IMR-90 (cell line): Measurements from ENCODE around the gene ATRN. TPM values are rescaled to one million over a fixed set of nuclear protein-coding genes. Genes with fewer than 3 reads are reported as not detected.

Experiments used
- ATAC-seq: fragments of 200-7000 bp; cut with Tn5 transposase; 2 replicates; pipeline ENCODE4 v1.9.1; 2020; ENCODE audit warnings: low read depth, mild to moderate bottlenecking, moderate library complexity
- BruUV-seq: library from RNA; stranded (reverse); fragments of 400-500 nt; replicated peaks from 2 replicates; lab custom pipeline; 2021; lab: Mats Ljungman, UMichigan
- CTCF ChIA-PET: fragments of 300-600 bp; formaldehyde crosslinking; extraction: SDS; loops from one replicate; lab custom pipeline; 2021; ENCODE audit warnings: antibody characterized with exemption; lab: Yijun Ruan, JAX
- POLR2A ChIA-PET: fragments of 300-600 bp; sonication (Branson Sonifier 250); formaldehyde crosslinking; loops from one replicate; lab custom pipeline; 2022; ENCODE audit warnings: antibody characterized with exemption; ENCODE audit not compliant: unreplicated experiment; lab: Charles Lee
- DNase-seq: peaks from one replicate; pipeline ENCODE4 v3.0.0; 2013
- H2AFZ ChIP-seq: replicated peaks from 2 replicates; pipeline ENCODE3; 2013; ENCODE audit warnings: low read length, mild to moderate bottlenecking; ENCODE audit not compliant: poor library complexity
- H2AK5ac ChIP-seq: 2 replicates; pipeline ENCODE4 v1.6.1; 2013; ENCODE audit warnings: low read depth, low read length, inconsistent platforms
- H2AK9ac ChIP-seq: replicated peaks from 2 replicates; pipeline ENCODE3; 2013; ENCODE audit warnings: mild to moderate bottlenecking, low read depth, low read length, moderate library complexity; ENCODE audit not compliant: poor library complexity
- H2BK120ac ChIP-seq: 2 replicates; pipeline ENCODE4 v1.6.1; 2013; ENCODE audit warnings: low read depth, low read length, inconsistent platforms
- H2BK15ac ChIP-seq: 3 replicates; pipeline ENCODE4 v1.6.1; 2013; ENCODE audit warnings: low read depth, low read length, inconsistent platforms
- H2BK20ac ChIP-seq: 2 replicates; pipeline ENCODE4 v1.6.1; 2013; ENCODE audit warnings: low read depth, mild to moderate bottlenecking, inconsistent platforms, low read length, moderate library complexity
- H2BK5ac ChIP-seq: 2 replicates; pipeline ENCODE4 v1.6.1; 2013; ENCODE audit warnings: mild to moderate bottlenecking, low read depth, low read length, inconsistent platforms; ENCODE audit not compliant: poor library complexity, severe bottlenecking
- H3K14ac ChIP-seq: replicated peaks from 2 replicates; pipeline ENCODE4 v1.6.1; 2013; ENCODE audit warnings: low read depth, low read length, inconsistent platforms
- H3K18ac ChIP-seq: 2 replicates; pipeline ENCODE4 v1.6.1; 2013; ENCODE audit warnings: low read depth, low read length, control low read depth
- H3K23ac ChIP-seq: 2 replicates; pipeline ENCODE4 v1.6.1; 2013; ENCODE audit warnings: low read depth, low read length, inconsistent platforms
- H3K27ac ChIP-seq: 2 replicates; pipeline ENCODE4 v1.5.1; 2013; ENCODE audit warnings: mild to moderate bottlenecking, control low read depth, low read length; ENCODE audit not compliant: insufficient read depth
- H3K27me3 ChIP-seq: 2 replicates; pipeline ENCODE4 v1.6.1; 2013; ENCODE audit warnings: low read length; ENCODE audit not compliant: control insufficient read depth, insufficient read depth
- H3K36me3 ChIP-seq: 2 replicates; pipeline ENCODE4 v1.6.1; 2013; ENCODE audit warnings: low read length, mixed read lengths; ENCODE audit not compliant: control insufficient read depth, insufficient read depth
- H3K4ac ChIP-seq: 2 replicates; pipeline ENCODE4 v1.6.1; 2013; ENCODE audit warnings: low read depth, low read length, inconsistent platforms
- H3K4me1 ChIP-seq: 2 replicates; pipeline ENCODE4 v1.6.1; 2013; ENCODE audit warnings: low read length, mixed read lengths; ENCODE audit not compliant: control insufficient read depth, insufficient read depth
- H3K4me2 ChIP-seq: 2 replicates; pipeline ENCODE4 v1.6.1; 2013; ENCODE audit warnings: low read depth, mild to moderate bottlenecking, control low read depth, low read length, moderate library complexity
- H3K4me3 ChIP-seq: 2 replicates; pipeline ENCODE4 v1.5.1; 2013; ENCODE audit warnings: low read depth, mild to moderate bottlenecking, control low read depth, low read length, moderate library complexity; ENCODE audit not compliant: insufficient read depth
- H3K56ac ChIP-seq: 2 replicates; pipeline ENCODE4 v1.6.1; 2013; ENCODE audit warnings: low read length, inconsistent platforms; ENCODE audit not compliant: insufficient read depth; ENCODE audit errors: extremely low read depth
- H3K79me1 ChIP-seq, 2 experiments: 2 replicates each; pipeline ENCODE4 v1.6.1; 2013; ENCODE audit warnings: low read length in 2 of 2, inconsistent platforms in 1 of 2, low read depth in 1 of 2
- H3K9ac ChIP-seq: 2 replicates; pipeline ENCODE4 v1.6.1; 2013; ENCODE audit warnings: low read depth, low read length, control low read depth
- H3K9me1 ChIP-seq: 2 replicates; pipeline ENCODE4 v1.6.1; 2013; ENCODE audit warnings: low read length, inconsistent platforms; ENCODE audit not compliant: insufficient read depth
- H3K9me3 ChIP-seq: 2 replicates; pipeline ENCODE4 v1.6.1; 2013; ENCODE audit warnings: low read length; ENCODE audit not compliant: control insufficient read depth, insufficient read depth
- H4K20me1 ChIP-seq: 2 replicates; pipeline ENCODE4 v1.6.1; 2013; ENCODE audit warnings: low read length, inconsistent platforms; ENCODE audit not compliant: insufficient read depth
- H4K5ac ChIP-seq: 2 replicates; pipeline ENCODE4 v1.6.1; 2013; ENCODE audit warnings: mild to moderate bottlenecking, low read depth, low read length, control low read depth
- H4K8ac ChIP-seq, 2 experiments: 2 replicates each; pipeline ENCODE4 v1.6.1; 2013; ENCODE audit warnings: low read depth in 2 of 2, low read length in 2 of 2, control low read depth in 1 of 2, inconsistent platforms in 1 of 2
- H4K91ac ChIP-seq: 2 replicates; pipeline ENCODE4 v1.6.1; 2013; ENCODE audit warnings: low read depth, low read length, inconsistent platforms; ENCODE audit not compliant: insufficient read depth
- BHLHE40 ChIP-seq: fragments of 150-350 bp; IDR thresholded peaks from 2 replicates; pipeline ENCODE4 v1.6.1; 2016; ENCODE audit warnings: mild to moderate bottlenecking, low read depth, low read length
- CEBPB ChIP-seq: IDR thresholded peaks from 2 replicates; pipeline ENCODE4 v1.6.1; 2012; ENCODE audit warnings: low read depth, low read length, improper control_type of control experiment
- CHD1 ChIP-seq: IDR thresholded peaks from 2 replicates; pipeline ENCODE4 v1.6.1; 2012; ENCODE audit warnings: low read depth, low read length, improper control_type of control experiment
- FOS ChIP-seq: fragments of 150-350 bp; IDR thresholded peaks from 2 replicates; pipeline ENCODE4 v1.6.1; 2016; ENCODE audit warnings: low read depth, low read length
- MAFK ChIP-seq: IDR thresholded peaks from 2 replicates; pipeline ENCODE4 v1.6.1; 2012; ENCODE audit warnings: low read depth, low read length, improper control_type of control experiment
- MAZ ChIP-seq: IDR thresholded peaks from 2 replicates; pipeline ENCODE4 v1.6.1; 2012; ENCODE audit warnings: low read depth, mild to moderate bottlenecking, low read length, improper control_type of control experiment, moderate library complexity, borderline replicate concordance
- MXI1 ChIP-seq: IDR thresholded peaks from 2 replicates; pipeline ENCODE4 v1.6.1; 2012; ENCODE audit warnings: low read depth, mild to moderate bottlenecking, low read length, moderate library complexity, borderline replicate concordance
- NFE2L2 ChIP-seq: fragments of 150-350 bp; IDR thresholded peaks from 2 replicates; pipeline ENCODE4 v1.6.1; 2016; ENCODE audit warnings: low read depth, mild to moderate bottlenecking, low read length
- POLR2A ChIP-seq: IDR thresholded peaks from 2 replicates; pipeline ENCODE4 v1.6.1; 2012; ENCODE audit warnings: mild to moderate bottlenecking, low read depth, low read length
- RAD21 ChIP-seq: IDR thresholded peaks from 2 replicates; pipeline ENCODE4 v1.6.1; 2012; ENCODE audit warnings: low read length, improper control_type of control experiment
- RCOR1 ChIP-seq: IDR thresholded peaks from 2 replicates; pipeline ENCODE4 v1.6.1; 2012; ENCODE audit warnings: mild to moderate bottlenecking, low read length, improper control_type of control experiment; ENCODE audit not compliant: insufficient replicate concordance
- RFX5 ChIP-seq: IDR thresholded peaks from 2 replicates; pipeline ENCODE4 v1.8.0; 2012; ENCODE audit warnings: low read depth, mild to moderate bottlenecking, low read length, moderate library complexity
- SMC3 ChIP-seq: fragments of 150-350 bp; IDR thresholded peaks from 2 replicates; pipeline ENCODE4 v1.6.1; 2016; ENCODE audit warnings: low read depth, mild to moderate bottlenecking, antibody characterized with exemption, low read length, moderate library complexity
- WGBS, 2 experiments: methylation state at CpG; one replicate each; pipeline versions ENCODE4 v1.1.5 to v1.1.7; 2013; ENCODE audit warnings: missing lambda C conversion rate in 2 of 2; ENCODE audit not compliant: insufficient read length in 1 of 2; ENCODE audit errors: extremely low coverage in 2 of 2; 5-methylcytosine and 5-hydroxymethylcytosine counted together
- dilution Hi-C: fragments of 300-500 bp; cut with HindIII; formaldehyde crosslinking; loops from one replicate; pipeline ENCODE4 v1.14.3; 2018; ENCODE audit warnings: low sequenced_read_pairs; ENCODE audit not compliant: unreplicated experiment
- in situ Hi-C: fragments of 300-500 bp; cut with MboI; formaldehyde crosslinking; loops from 3 replicates; pipeline ENCODE4 v1.14.3; 2019; ENCODE audit warnings: low sequenced_read_pairs, inconsistent platforms, mixed read lengths
- intact Hi-C: fragments of 100-400 bp; cut with micrococcal nuclease; formaldehyde crosslinking; loops from 2 replicates; pipeline ENCODE4 v1.10.0; 2022
- polyA plus RNA-seq, 3 experiments: library from polyadenylated mRNA; depleted of rRNA; stranded (reverse); fragments of >200 nt; gene quantifications; 2 replicates each; pipeline ENCODE4 v1.2.3, GENCODE V29; 2012; ENCODE audit warnings: low replicate concordance in 1 of 3
- total RNA-seq: library from RNA; depleted of rRNA; stranded (reverse); fragments of >200 nt; gene quantifications from 2 replicates; pipeline ENCODE4 v1.2.3, GENCODE V29; 2012
- TF ChIP-seq, protein P1 (sequence below): fragments of 150-350 bp; IDR thresholded peaks from 2 replicates; pipeline ENCODE4 v1.6.1; 2016; ENCODE audit warnings: low read depth, mild to moderate bottlenecking, low read length, moderate library complexity, borderline replicate concordance
- TF ChIP-seq, protein P2 (sequence below): fragments of 150-350 bp; IDR thresholded peaks from 2 replicates; pipeline ENCODE4 v1.6.1; 2017; ENCODE audit warnings: mild to moderate bottlenecking, antibody characterized with exemption, low read length, low read depth
- TF ChIP-seq, protein P3 (sequence below): conservative IDR thresholded peaks from 2 replicates; pipeline ENCODE4 v1.5.1; 2012; ENCODE audit warnings: mild to moderate bottlenecking, low read depth, low read length, improper control_type of control experiment

ATRN gene
- total and polyA plus RNA-seq, 2 of the 4 experiments (the other 2 are of a cell fraction), result 32.3 to 46.2 TPM

DNA sequence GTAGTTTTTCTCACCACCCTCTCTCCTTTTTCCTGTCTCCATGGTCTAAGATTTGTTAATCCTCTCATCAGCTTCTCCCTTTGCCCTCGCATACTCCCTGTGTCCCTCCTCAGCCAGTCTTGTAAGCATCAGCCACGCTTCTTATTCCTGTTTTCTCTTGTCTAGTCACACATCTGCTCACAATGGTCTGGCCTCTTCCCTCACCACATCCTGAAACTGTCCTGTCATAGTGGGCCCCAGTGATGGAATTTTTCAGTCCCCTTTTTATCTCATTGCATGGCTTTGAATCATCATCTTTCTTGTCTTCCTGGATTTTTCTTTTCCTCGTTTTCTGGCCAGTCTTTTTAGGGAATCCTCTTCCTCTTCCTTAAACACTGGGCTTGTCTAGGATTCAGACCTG, 135.2 kb downstream of the ATRN start:
- H3K9ac ChIP-seq, result no peak overlapping the region
- H3K4me3 ChIP-seq, result no peak overlapping the region
- H2AFZ ChIP-seq, result peak overlapping the region; percentile 9
- ChIA-PET CTCF (no interaction called here), POLR2A (no interaction called here)
- 52% methylated on average over 3 of the region's 3 CpGs; no CpG with 5 or more reads in 1 of the 2 experiments for WGBS, 2 experiments
- no peak overlapping the region for H2BK5ac ChIP-seq
- H3K56ac ChIP-seq, result no peak overlapping the region
- H3K14ac ChIP-seq, result 0 out of 2 replicates have a peak overlapping the region, but pooled peaks have one; percentile 72
- 0 out of 4 replicates have a peak overlapping the region, but pooled peaks of 1 of the 2 experiments have one; percentile 25 for H4K8ac ChIP-seq
- H3K9me3 ChIP-seq, result no peaks in the 10 kb centered on the region
- no peak overlapping the region for H2BK15ac ChIP-seq
- TF ChIP-seq POLR2A (no peak), RFX5 (no peak), RAD21 (no peak), MXI1 (no peak), CEBPB (no peak), CHD1 (no peak), MAZ (no peak), RCOR1 (no peak), FOS (no peak), SMC3 (no peak), NFE2L2 (no peak), BHLHE40 (no peak), MAFK (no peak)
- TF ChIP-seq, protein P1, sequence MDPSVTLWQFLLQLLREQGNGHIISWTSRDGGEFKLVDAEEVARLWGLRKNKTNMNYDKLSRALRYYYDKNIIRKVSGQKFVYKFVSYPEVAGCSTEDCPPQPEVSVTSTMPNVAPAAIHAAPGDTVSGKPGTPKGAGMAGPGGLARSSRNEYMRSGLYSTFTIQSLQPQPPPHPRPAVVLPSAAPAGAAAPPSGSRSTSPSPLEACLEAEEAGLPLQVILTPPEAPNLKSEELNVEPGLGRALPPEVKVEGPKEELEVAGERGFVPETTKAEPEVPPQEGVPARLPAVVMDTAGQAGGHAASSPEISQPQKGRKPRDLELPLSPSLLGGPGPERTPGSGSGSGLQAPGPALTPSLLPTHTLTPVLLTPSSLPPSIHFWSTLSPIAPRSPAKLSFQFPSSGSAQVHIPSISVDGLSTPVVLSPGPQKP, result no peak
- TF ChIP-seq, protein P2, sequence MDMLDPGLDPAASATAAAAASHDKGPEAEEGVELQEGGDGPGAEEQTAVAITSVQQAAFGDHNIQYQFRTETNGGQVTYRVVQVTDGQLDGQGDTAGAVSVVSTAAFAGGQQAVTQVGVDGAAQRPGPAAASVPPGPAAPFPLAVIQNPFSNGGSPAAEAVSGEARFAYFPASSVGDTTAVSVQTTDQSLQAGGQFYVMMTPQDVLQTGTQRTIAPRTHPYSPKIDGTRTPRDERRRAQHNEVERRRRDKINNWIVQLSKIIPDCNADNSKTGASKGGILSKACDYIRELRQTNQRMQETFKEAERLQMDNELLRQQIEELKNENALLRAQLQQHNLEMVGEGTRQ, result no peak
- TF ChIP-seq, protein P3, sequence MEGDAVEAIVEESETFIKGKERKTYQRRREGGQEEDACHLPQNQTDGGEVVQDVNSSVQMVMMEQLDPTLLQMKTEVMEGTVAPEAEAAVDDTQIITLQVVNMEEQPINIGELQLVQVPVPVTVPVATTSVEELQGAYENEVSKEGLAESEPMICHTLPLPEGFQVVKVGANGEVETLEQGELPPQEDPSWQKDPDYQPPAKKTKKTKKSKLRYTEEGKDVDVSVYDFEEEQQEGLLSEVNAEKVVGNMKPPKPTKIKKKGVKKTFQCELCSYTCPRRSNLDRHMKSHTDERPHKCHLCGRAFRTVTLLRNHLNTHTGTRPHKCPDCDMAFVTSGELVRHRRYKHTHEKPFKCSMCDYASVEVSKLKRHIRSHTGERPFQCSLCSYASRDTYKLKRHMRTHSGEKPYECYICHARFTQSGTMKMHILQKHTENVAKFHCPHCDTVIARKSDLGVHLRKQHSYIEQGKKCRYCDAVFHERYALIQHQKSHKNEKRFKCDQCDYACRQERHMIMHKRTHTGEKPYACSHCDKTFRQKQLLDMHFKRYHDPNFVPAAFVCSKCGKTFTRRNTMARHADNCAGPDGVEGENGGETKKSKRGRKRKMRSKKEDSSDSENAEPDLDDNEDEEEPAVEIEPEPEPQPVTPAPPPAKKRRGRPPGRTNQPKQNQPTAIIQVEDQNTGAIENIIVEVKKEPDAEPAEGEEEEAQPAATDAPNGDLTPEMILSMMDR, result no peak
- H3K27me3 ChIP-seq, result no peaks in the 10 kb centered on the region
- H3K4me1 ChIP-seq, result peaks cover 2% of the 10 kb centered on the region; the same call in 1 of the 2 replicates
- DNase-seq (peak; percentile 63), ATAC-seq (peak; percentile 37; the same call in 1 of the 2 replicates)
- in situ Hi-C loops, result no loop called here
- H3K9me1 ChIP-seq, result peaks cover 12% of the 10 kb centered on the region
- intact Hi-C loops, result no loop called here
- H3K36me3 ChIP-seq, result peaks cover 20% of the 10 kb centered on the region
- no peak overlapping the region for H3K4ac ChIP-seq
- no peaks in the 10 kb centered on the region for H3K79me1 ChIP-seq
- no peak overlapping the region for H3K18ac ChIP-seq
- dilution Hi-C loops, result no loop called here
- H3K23ac ChIP-seq, result no peak overlapping the region
- H2AK5ac ChIP-seq, result no peak overlapping the region
- H2AK9ac ChIP-seq, result peak overlapping the region; percentile 75
- H3K4me2 ChIP-seq, result no peak overlapping the region
- no peak overlapping the region for H4K5ac ChIP-seq
- no peak overlapping the region for H2BK20ac ChIP-seq
- H4K91ac ChIP-seq, result no peak overlapping the region
- H2BK120ac ChIP-seq, result no peak overlapping the region
- no peaks in the 10 kb centered on the region for H4K20me1 ChIP-seq
- H3K27ac ChIP-seq, result no peak overlapping the region
- no TSS peak for BruUV-seq
